PC-9 (cell line): ENCODE data around the gene EGFR.

ENCODE experiments used
- CTCF ChIP-seq: fragments of 200-600 bp; sonication (generic); conservative IDR thresholded peaks from 2 replicates; pipeline ENCODE4 v1.6.1; 2017; ENCODE audit warnings: mixed run types, antibody characterized with exemption, mild to moderate bottlenecking, moderate library complexity
- EZH2 ChIP-seq: fragments of 200-600 bp; sonication (generic); IDR thresholded peaks from 2 replicates; pipeline ENCODE4 v1.8.0; 2017; ENCODE audit warnings: antibody characterized with exemption, low read depth

GRCh38 chr7:55149001-55149400 lies 130.2 kb downstream of the EGFR start:
- TF ChIP-seq CTCF = no peak
- no peak for TF ChIP-seq EZH2
